K562 treated with DMSO at 1 percent for 48 hours (cell line): ENCODE results near the gene PLA2R1. TPM values are rescaled to one million over a fixed set of nuclear protein-coding genes. Genes with fewer than 3 reads are reported as not detected.

ENCODE experiments used
- total RNA-seq: library from RNA; unstranded; fragments of 300-600 nt; gene quantifications from 2 replicates; pipeline ENCODE4 v1.2.3, GENCODE V29; 2022; ENCODE audit warnings: low replicate concordance; ENCODE audit errors: extremely low read depth

The PLA2R1 gene
- total RNA-seq = not detected in 2 replicates

DNA sequence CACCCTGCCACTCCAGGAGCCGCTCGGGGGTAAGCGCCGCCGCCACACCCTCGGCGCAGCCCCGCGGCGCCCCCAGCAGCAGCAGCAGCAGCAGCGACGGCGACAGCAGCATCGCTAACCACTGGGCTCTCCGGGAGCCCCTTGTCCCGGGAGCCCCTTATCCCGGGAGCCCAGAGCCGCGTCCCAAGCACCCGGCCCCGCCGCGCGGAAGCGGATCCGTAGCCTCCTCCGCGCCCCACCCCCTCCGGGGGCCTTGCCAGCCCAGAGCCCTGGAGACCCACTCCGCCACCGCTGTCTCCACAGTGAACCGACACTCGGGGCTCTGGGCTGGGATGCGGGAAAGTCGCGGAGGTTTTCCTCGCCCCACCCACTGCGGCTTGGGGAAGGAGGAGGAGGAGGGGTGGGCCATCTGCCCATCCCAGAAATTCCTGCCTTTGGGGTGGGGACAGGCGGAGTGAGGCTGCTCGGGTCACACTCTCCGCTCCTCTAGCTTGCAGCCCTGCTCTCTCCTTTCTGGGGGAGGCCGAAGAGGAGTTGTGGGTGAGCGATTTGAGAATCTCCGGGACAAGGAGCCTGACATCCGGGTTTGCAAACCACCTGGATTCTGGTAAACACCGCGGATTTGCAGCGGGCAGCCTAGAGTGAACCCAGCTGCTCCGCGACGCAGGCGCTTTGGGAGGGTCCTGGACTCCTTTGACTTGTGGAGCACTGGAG is at the start of gene PLA2R1:
Gene PLA2R1, minus strand, starts transcription at position 324 of the 714 bp plus-strand sequence. Its CDS starts 212 bp downstream, at position 112.

DNA sequence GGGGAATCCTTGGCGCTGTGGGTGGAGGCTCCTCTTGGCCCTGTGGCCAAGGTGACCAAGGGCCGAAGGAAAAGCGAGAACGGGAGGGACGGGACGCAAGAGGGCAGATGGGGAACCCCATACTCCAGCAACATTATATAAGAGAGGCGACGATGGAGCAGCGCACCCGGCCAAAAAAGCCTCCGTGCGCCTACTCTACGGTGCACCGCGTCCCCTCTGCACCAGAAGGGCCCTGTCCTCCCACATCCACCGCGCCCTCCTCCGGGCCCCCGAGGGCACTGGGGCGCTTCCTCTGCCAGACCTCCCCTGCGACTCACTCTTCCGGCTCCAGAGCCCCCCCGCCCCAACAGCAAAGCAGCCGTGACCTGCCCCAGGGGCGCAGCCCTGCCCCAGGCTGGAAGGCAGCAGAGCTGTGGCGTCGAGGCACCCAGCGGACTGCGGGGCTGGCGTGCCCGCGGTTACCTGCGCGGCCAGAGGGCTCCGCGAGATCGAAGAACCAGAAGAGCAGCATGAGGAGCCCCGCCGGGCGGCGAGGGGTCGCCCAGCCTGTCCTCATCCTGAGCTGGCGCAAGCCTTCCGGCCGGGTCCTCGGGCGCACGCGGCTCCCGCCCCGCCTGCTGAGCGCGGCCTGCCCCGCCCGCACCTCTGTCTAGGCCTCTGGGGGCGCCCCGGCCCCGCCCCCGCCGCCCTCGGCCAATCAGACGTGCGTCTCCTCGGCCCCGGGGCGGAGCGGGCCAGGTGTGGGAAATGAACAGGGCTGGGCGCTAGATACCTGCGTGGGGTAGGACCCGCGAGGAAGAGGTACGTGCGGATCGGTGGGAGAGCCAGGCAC is 158.1 kb downstream of the PLA2R1 start, which contains the start of gene LY75:
Gene LY75, minus strand, starts transcription at position 630 of the 832 bp plus-strand sequence.

Other genes with a start within 250 kb of the PLA2R1 start
- not detected in 2 replicates for gene LY75, start 157.9 kb downstream of the PLA2R1 start, total RNA-seq
- not detected in 2 replicates for gene ITGB6, start 137.7 kb upstream of the PLA2R1 start, total RNA-seq